Mucosa of descending colon (tissue), 3 donors: ENCODE results near the gene SPATA18. TPM values are rescaled to one million over a fixed set of nuclear protein-coding genes. Genes with fewer than 3 reads are reported as not detected.
A peak's percentile ranks its signal among the peaks of the same experiment; 100 is the strongest.

Experiments used
- ATAC-seq: fragments of 200-7000 bp; cut with Tn5 transposase; one replicate; pipeline ENCODE4 v1.9.1; 2020; ENCODE audit warnings: mild to moderate bottlenecking, moderate library complexity
- DNase-seq, 3 donors: peaks; one replicate each; pipeline ENCODE4 v3.0.0-alpha.2; 2020
- H3K36me3 ChIP-seq: fragments of 200-600 bp; one replicate; pipeline ENCODE4 v1.8.0; 2021; ENCODE audit warnings: low read depth, mild to moderate bottlenecking
- H3K4me1 ChIP-seq: fragments of 200-600 bp; one replicate; pipeline ENCODE4 v1.8.0; 2021; ENCODE audit warnings: low read depth, mild to moderate bottlenecking
- H3K4me3 ChIP-seq: fragments of 200-600 bp; one replicate; pipeline ENCODE4 v1.8.0; 2021; ENCODE audit warnings: mild to moderate bottlenecking
- H3K9me3 ChIP-seq: fragments of 200-600 bp; one replicate; pipeline ENCODE4 v1.8.0; 2021; ENCODE audit warnings: mild to moderate bottlenecking
- CTCF ChIP-seq: fragments of 200-600 bp; IDR thresholded peaks from one replicate; pipeline ENCODE4 v1.8.0; 2022; ENCODE audit warnings: antibody characterized with exemption, mild to moderate bottlenecking
- intact Hi-C, 2 donors: fragments of 100-400 bp; cut with DNase I in 1 of 2; cut with micrococcal nuclease in 1 of 2; formaldehyde crosslinking; loops; one replicate each; pipeline versions ENCODE4 v1.11.0 to v1.11.1; 2022; cut with DNase I, micrococcal nuclease
- total RNA-seq, 3 donors: library from RNA; stranded (reverse); fragmentation: NEBNext Ultra II Directional in 2 of 3; extraction: Animal tissue kit (Norgen Biotek cat#: 25700) in 2 of 3; gene quantifications; one replicate each; pipeline versions ENCODE4 v1.2.1 to v1.2.4, GENCODE V29; 2021 to 2023
- donor health status: DM: no; HTN: no; CAD: no; lungs with moderate emphysema.
- donor health status: DM: no; HTN: no; CAD: no.
- donor health status: DM: no; HTN: yes; CAD: no.

The SPATA18 gene
- total RNA-seq, 3 donors from 2014 or later = 8.4 to 15.5 (median 8.7) TPM

GRCh38 chr4:52019936-52020657 is 31.0 kb upstream of the SPATA18 start, which contains the start of gene LRRC66:
LRRC66 (minus strand) TSS chr4:52020363; CDS start chr4:52017613, 2,750 bp downstream.
- DNase-seq (peak; percentile 87 to 88 (median 88)), ATAC-seq (peak; percentile 95)
- intact Hi-C loops = loop anchor here in 1 of 2 donors (5.0 kb wide), 2 partner anchors 113 to 178 kb away; partner anchors contain the start of gene DCUN1D4
- H3K9me3 ChIP-seq = no peaks in the 10 kb centered on the region
- no peaks in the 10 kb centered on the region for H3K36me3 ChIP-seq
- TF ChIP-seq CTCF = no peak
- H3K4me1 ChIP-seq = peaks cover 10% of the 10 kb centered on the region
- H3K4me3 ChIP-seq = peak within 1 kb of the TSS; percentile 4

GRCh38 chr4:52028970-52029369 is 22.1 kb upstream of the SPATA18 start:
- ATAC-seq (no peak), DNase-seq (no peak)
- intact Hi-C loops = no loop called here
- Histone ChIP-seq H3K4me1 (no peaks in the 10 kb centered on the region), H3K36me3 (no peaks in the 10 kb centered on the region), H3K9me3 (no peaks in the 10 kb centered on the region), H3K4me3 (no peak overlapping the region)
- TF ChIP-seq CTCF = no peak

- no peaks in the 10 kb centered on the region for H3K9me3 ChIP-seq
- intact Hi-C loops = loop anchor here in 1 of 2 donors (10.0 kb wide), 1 partner anchor 187 kb away; the partner anchor contains the start of gene DCUN1D4
- no peak for TF ChIP-seq CTCF
- H3K4me3 ChIP-seq = no peak overlapping the region
- no peaks in the 10 kb centered on the region for H3K36me3 ChIP-seq
- no peak for ATAC-seq
- DNase-seq = no peak
- H3K4me1 ChIP-seq = no peaks in the 10 kb centered on the region
Measured at GRCh38 chr4:52032005-52032404, 19.1 kb upstream of the SPATA18 start.

GRCh38 chr4:52035190-52035589 is 15.9 kb upstream of the SPATA18 start:
- intact Hi-C loops = loop anchor here in 1 of 2 donors (10.0 kb wide), 1 partner anchor 190 kb away; the partner anchor contains the start of gene DCUN1D4
- H3K4me1 ChIP-seq = peaks cover 3% of the 10 kb centered on the region
- TF ChIP-seq CTCF = no peak
- no peak overlapping the region for H3K4me3 ChIP-seq
- no peaks in the 10 kb centered on the region for H3K9me3 ChIP-seq
- DNase-seq = no peak
- H3K36me3 ChIP-seq = no peaks in the 10 kb centered on the region
- ATAC-seq = peak; percentile 25

- DNase-seq = no peak
- Histone ChIP-seq H3K4me3 (peak overlapping the region; percentile 75), H3K36me3 (no peaks in the 10 kb centered on the region), H3K9me3 (no peaks in the 10 kb centered on the region), H3K4me1 (peaks cover 3% of the 10 kb centered on the region)
- no peak for TF ChIP-seq CTCF
- intact Hi-C loops = loop anchor here in 1 of 2 donors (10.0 kb wide), 1 partner anchor 192 kb away; the partner anchor contains the start of gene DCUN1D4
- no peak for ATAC-seq
Measured at GRCh38 chr4:52036886-52037530, 14.1 kb upstream of the SPATA18 start.
